Neural cell (in vitro differentiated cells): ENCODE results near the gene POLN. TPM values are rescaled to one million over a fixed set of nuclear protein-coding genes. Genes with fewer than 3 reads are reported as not detected.

ENCODE experiments used
- H2AFZ ChIP-seq: fragments of 200-600, 300-800 bp; sonication (generic), shearing (Covaris generic); 2 replicates; pipeline ENCODE4 v1.6.0; 2014; ENCODE audit warnings: low read depth, mild to moderate bottlenecking, antibody characterized with exemption, low read length, moderate library complexity
- H3F3A ChIP-seq: fragments of 200-600 bp; shearing (Covaris generic); 2 replicates; pipeline ENCODE4 v1.6.1; 2016; ENCODE audit warnings: mild to moderate bottlenecking, moderate library complexity, mixed read lengths, antibody characterized with exemption, low read length; ENCODE audit not compliant: insufficient read depth, poor library complexity, severe bottlenecking
- H3K27ac ChIP-seq: fragments of 200-600, 300-800 bp; sonication (generic), shearing (Covaris generic); 2 replicates; pipeline ENCODE4 v1.5.1; 2014; ENCODE audit warnings: mild to moderate bottlenecking, low read length, moderate library complexity
- H3K27me3 ChIP-seq: fragments of 300-800, 200-600 bp; sonication (generic), shearing (Covaris generic); 2 replicates; pipeline ENCODE4 v1.6.0; 2014; ENCODE audit warnings: mild to moderate bottlenecking, low read depth, low read length, moderate library complexity; ENCODE audit not compliant: insufficient read depth
- H3K36me3 ChIP-seq: fragments of 300-800, 200-600 bp; sonication (generic), shearing (Covaris generic); 2 replicates; pipeline ENCODE4 v1.5.1; 2014; ENCODE audit warnings: mild to moderate bottlenecking, antibody characterized with exemption, low read length, moderate library complexity; ENCODE audit not compliant: insufficient read depth
- H3K4me2 ChIP-seq: fragments of 300-800, 200-600 bp; sonication (generic), shearing (Covaris generic); 2 replicates; pipeline ENCODE4 v1.6.0; 2014; ENCODE audit warnings: mild to moderate bottlenecking, low read length
- H3K4me3 ChIP-seq: fragments of 300-800, 200-600 bp; sonication (generic), shearing (Covaris generic); 2 replicates; pipeline ENCODE4 v1.5.1; 2014; ENCODE audit warnings: mild to moderate bottlenecking, low read length, moderate library complexity
- H3K79me2 ChIP-seq: fragments of 200-600 bp; shearing (Covaris generic); replicated peaks from 2 replicates; pipeline ENCODE4 v1.6.0; 2014; ENCODE audit warnings: mild to moderate bottlenecking, low read length, moderate library complexity; ENCODE audit not compliant: insufficient read depth
- H3K9ac ChIP-seq: fragments of 300-800, 200-600 bp; sonication (generic), shearing (Covaris generic); 2 replicates; pipeline ENCODE4 v1.6.1; 2016; ENCODE audit warnings: mild to moderate bottlenecking, low read length, mixed read lengths
- H3K9me2 ChIP-seq: fragments of 200-600 bp; shearing (Covaris generic); 2 replicates; pipeline ENCODE4 v1.6.1; 2016; ENCODE audit warnings: mild to moderate bottlenecking, low read length, mixed read lengths; ENCODE audit not compliant: insufficient read depth
- H3K9me3 ChIP-seq: fragments of 200-600, 300-800 bp; sonication (generic), shearing (Covaris generic); 2 replicates; pipeline ENCODE4 v1.6.1; 2016; ENCODE audit warnings: mild to moderate bottlenecking, mixed run types, low read length, moderate library complexity, mixed read lengths
- H4K20me1 ChIP-seq: fragments of 200-600 bp; shearing (Covaris generic); 2 replicates; pipeline ENCODE4 v1.6.1; 2016; ENCODE audit warnings: mild to moderate bottlenecking, mixed run types; ENCODE audit not compliant: insufficient read depth
- CTCF ChIP-seq: fragments of 450-650 bp; IDR thresholded peaks from 2 replicates; pipeline ENCODE4 v1.5.1; 2014; ENCODE audit warnings: antibody characterized with exemption, mild to moderate bottlenecking, moderate library complexity; ENCODE audit not compliant: poor library complexity, severe bottlenecking
- EP300 ChIP-seq: fragments of 450-650 bp; conservative IDR thresholded peaks from 2 replicates; pipeline ENCODE4 v1.6.1; 2014; ENCODE audit warnings: antibody characterized with exemption, mild to moderate bottlenecking, moderate library complexity; ENCODE audit not compliant: poor library complexity, severe bottlenecking
- EZH2 ChIP-seq: fragments of 200-600, 300-800 bp; shearing (Covaris generic), sonication (generic); IDR thresholded peaks from 2 replicates; pipeline ENCODE4 v1.6.1; 2014; ENCODE audit warnings: antibody characterized with exemption, low read length, borderline replicate concordance, mild to moderate bottlenecking; ENCODE audit not compliant: insufficient read depth, poor library complexity, severe bottlenecking
- MXI1 ChIP-seq: fragments of 450-650 bp; conservative IDR thresholded peaks from 2 replicates; pipeline ENCODE4 v1.6.1; 2014; ENCODE audit warnings: antibody characterized with exemption, mild to moderate bottlenecking; ENCODE audit not compliant: poor library complexity, severe bottlenecking
- POLR2AphosphoS5 ChIP-seq: IDR thresholded peaks from 2 replicates; pipeline ENCODE4 v1.6.1; 2012
- RAD21 ChIP-seq: fragments of 450-650 bp; conservative IDR thresholded peaks from 2 replicates; pipeline ENCODE4 v1.6.1; 2014; ENCODE audit warnings: antibody characterized with exemption, mild to moderate bottlenecking, moderate library complexity
- REST ChIP-seq: IDR thresholded peaks from 2 replicates; pipeline ENCODE4 v1.6.1; 2012; ENCODE audit warnings: borderline replicate concordance
- SMC3 ChIP-seq: fragments of 450-650 bp; conservative IDR thresholded peaks from 2 replicates; pipeline ENCODE4 v1.6.1; 2014; ENCODE audit warnings: antibody characterized with exemption, mild to moderate bottlenecking, moderate library complexity; ENCODE audit not compliant: poor library complexity
- TAF1 ChIP-seq: IDR thresholded peaks from 2 replicates; pipeline ENCODE4 v1.6.1; 2012; ENCODE audit warnings: low read depth
- polyA plus RNA-seq: library from polyadenylated mRNA; depleted of rRNA; stranded (reverse); fragments of >200 nt; gene quantifications from 2 replicates; pipeline ENCODE4 v1.2.3, GENCODE V29; 2014

Gene POLN
- polyA plus RNA-seq, 1 donor from 2014 or later, result 1.1 TPM

GRCh38 chr4:2104556-2105345 is 137.2 kb downstream of the POLN start:
- H3K9me3 ChIP-seq, result peaks cover 6% of the 10 kb centered on the region
- H3K79me2 ChIP-seq, result no peaks in the 10 kb centered on the region
- no peak for TF ChIP-seq REST
- TF ChIP-seq TAF1, result no peak
- no peak for TF ChIP-seq EP300
- no peak for TF ChIP-seq MXI1
- TF ChIP-seq RAD21, result no peak
- no peak for TF ChIP-seq SMC3
- no peak for TF ChIP-seq EZH2
- TF ChIP-seq POLR2AphosphoS5, result no peak
- no peak for TF ChIP-seq CTCF
- H3K36me3 ChIP-seq, result no peaks in the 10 kb centered on the region
- H4K20me1 ChIP-seq, result no peaks in the 10 kb centered on the region
- H3K9me2 ChIP-seq, result no peaks in the 10 kb centered on the region
- no peak overlapping the region for H2AFZ ChIP-seq
- no peaks in the 10 kb centered on the region for H3K27me3 ChIP-seq
- H3K27ac ChIP-seq, result no peak overlapping the region
- H3K4me3 ChIP-seq, result no peak overlapping the region
- H3K9ac ChIP-seq, result no peak overlapping the region
- H3K4me2 ChIP-seq, result no peak overlapping the region
- H3F3A ChIP-seq, result no peaks in the 10 kb centered on the region

- H3K9me2 ChIP-seq, result no peaks in the 10 kb centered on the region
Observed at GRCh38 chr4:2103843-2104547, 137.9 kb downstream of the POLN start.

More at GRCh38 chr4:2103843-2104547, 137.9 kb downstream of the POLN start:
- no peaks in the 10 kb centered on the region for H3F3A ChIP-seq
- H4K20me1 ChIP-seq, result no peaks in the 10 kb centered on the region
- H3K9me3 ChIP-seq, result peaks cover 6% of the 10 kb centered on the region
- no peaks in the 10 kb centered on the region for H3K36me3 ChIP-seq
- no peaks in the 10 kb centered on the region for H3K79me2 ChIP-seq
- TF ChIP-seq SMC3, result no peak
- TF ChIP-seq REST, result no peak
- TF ChIP-seq CTCF, result no peak
- no peak for TF ChIP-seq EP300
- TF ChIP-seq EZH2, result no peak
- no peak for TF ChIP-seq MXI1
- no peak for TF ChIP-seq RAD21
- no peak for TF ChIP-seq POLR2AphosphoS5
- no peak for TF ChIP-seq TAF1
- no peak overlapping the region for H3K9ac ChIP-seq
- no peak overlapping the region for H3K4me2 ChIP-seq
- no peak overlapping the region for H2AFZ ChIP-seq
- no peak overlapping the region for H3K4me3 ChIP-seq
- H3K27ac ChIP-seq, result no peak overlapping the region
- no peaks in the 10 kb centered on the region for H3K27me3 ChIP-seq
